ENCODE results near the gene SHQ1.

- no peak for TF ChIP-seq POLR2AphosphoS5 (IDR thresholded peaks at IDR 0.05; ENCODE audit: low read depth, low read length)
- no peak for TF ChIP-seq POLR2A (IDR thresholded peaks at IDR 0.05; ENCODE audit: low read depth, low read length)
Observed at GRCh38 chr3:72768481-72768880, 79.8 kb downstream of the SHQ1 start.

Measured in GM12892 (cell line).